ENCODE data around the gene MTOR.

MTOR gene

DNA sequence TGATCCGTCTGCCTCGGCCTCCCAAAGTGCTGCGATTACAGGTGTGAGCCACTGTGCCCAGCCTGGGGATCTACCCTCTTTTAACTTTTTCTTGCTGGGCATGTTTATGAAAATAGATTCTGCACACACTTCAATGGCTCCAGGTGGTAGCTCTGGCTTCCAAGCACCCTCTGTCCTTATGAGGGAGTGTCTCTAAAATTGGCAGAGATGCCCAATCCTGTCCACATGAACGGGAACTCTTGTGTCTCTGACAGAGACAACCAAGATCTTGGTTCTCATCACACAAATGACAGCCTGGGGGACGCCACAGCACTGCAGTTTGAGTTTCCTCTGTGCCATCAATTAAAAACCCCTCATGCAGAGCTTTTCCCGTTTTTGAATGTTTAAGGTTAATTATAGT, 116.6 kb downstream of the MTOR start:
- Histone ChIP-seq H3K27me3 (ENCODE audit: insufficient read depth, low read length, poor library complexity, severe bottlenecking) (no peaks in the 10 kb centered on the region), H2AFZ (ENCODE audit: low read length) (no peak overlapping the region), H3K4me1 (ENCODE audit: insufficient read depth, low read length, poor library complexity, severe bottlenecking) (no peaks in the 10 kb centered on the region), H3K4me3 (ENCODE audit: low read length, poor library complexity, severe bottlenecking) (no peak overlapping the region), H3K9ac (ENCODE audit: low read depth, low read length, poor library complexity, severe bottlenecking) (no peak overlapping the region), H4K20me1 (ENCODE audit: insufficient read depth, low read length, poor library complexity, severe bottlenecking) (no peaks in the 10 kb centered on the region), H3K9me3 (ENCODE audit: insufficient read depth, low read depth, low read length) (no peaks in the 10 kb centered on the region), H3K36me3 (ENCODE audit: insufficient read depth, low read length) (peaks cover 77% of the 10 kb centered on the region; the same call in 1 of the 2 replicates), H3K79me2 (ENCODE audit: insufficient read depth, low read length) (no peaks in the 10 kb centered on the region), H3K9me2 (replicated peaks; ENCODE audit: low read depth, low read length) (no peaks in the 10 kb centered on the region), H3F3A (ENCODE audit: low read depth) (no peaks in the 10 kb centered on the region), H3K4me2 (ENCODE audit: low read depth, low read length, poor library complexity, severe bottlenecking) (no peak overlapping the region)
- TF ChIP-seq, protein P1, sequence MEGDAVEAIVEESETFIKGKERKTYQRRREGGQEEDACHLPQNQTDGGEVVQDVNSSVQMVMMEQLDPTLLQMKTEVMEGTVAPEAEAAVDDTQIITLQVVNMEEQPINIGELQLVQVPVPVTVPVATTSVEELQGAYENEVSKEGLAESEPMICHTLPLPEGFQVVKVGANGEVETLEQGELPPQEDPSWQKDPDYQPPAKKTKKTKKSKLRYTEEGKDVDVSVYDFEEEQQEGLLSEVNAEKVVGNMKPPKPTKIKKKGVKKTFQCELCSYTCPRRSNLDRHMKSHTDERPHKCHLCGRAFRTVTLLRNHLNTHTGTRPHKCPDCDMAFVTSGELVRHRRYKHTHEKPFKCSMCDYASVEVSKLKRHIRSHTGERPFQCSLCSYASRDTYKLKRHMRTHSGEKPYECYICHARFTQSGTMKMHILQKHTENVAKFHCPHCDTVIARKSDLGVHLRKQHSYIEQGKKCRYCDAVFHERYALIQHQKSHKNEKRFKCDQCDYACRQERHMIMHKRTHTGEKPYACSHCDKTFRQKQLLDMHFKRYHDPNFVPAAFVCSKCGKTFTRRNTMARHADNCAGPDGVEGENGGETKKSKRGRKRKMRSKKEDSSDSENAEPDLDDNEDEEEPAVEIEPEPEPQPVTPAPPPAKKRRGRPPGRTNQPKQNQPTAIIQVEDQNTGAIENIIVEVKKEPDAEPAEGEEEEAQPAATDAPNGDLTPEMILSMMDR (conservative IDR thresholded peaks at IDR 0.05; ENCODE audit: low read length): no peak
- TF ChIP-seq EZH2phosphoT487 (IDR thresholded peaks at IDR 0.05; ENCODE audit: borderline replicate concordance): no peak

DNA sequence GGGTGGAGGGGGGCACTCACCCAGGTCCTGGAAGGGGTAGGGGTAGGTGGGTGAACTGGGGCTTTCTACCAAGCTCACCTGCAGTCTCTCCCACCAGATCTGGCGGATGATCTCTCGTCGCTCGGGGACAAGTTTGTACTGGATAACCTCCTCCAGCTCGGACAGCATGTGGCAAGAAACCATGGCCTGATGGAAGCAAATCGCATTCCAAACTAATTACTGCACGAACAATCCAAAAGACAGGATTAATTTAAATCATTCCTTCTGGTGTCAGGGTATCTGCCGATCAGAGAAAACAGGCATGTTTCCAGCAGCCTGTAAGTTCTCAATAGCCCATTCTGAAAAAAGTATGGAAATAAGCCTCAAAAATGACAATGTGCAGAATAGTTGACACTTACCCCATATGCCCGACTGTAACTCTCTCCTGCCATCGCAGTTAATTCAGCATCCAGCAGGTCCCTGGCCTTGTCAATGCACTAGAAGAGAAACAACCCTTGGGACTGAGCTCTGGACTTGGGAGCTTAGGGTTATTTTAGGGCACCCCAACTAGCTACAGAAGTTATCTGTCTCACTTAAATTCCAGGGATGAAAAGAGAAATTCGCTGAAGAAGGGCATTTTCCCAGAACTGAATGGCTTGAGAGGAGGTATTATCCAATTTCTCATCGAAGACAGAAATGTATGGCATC, 117.6 kb downstream of the MTOR start:
- peaks cover 74% of the 10 kb centered on the region; the same call in 1 of the 2 replicates for H3K36me3 ChIP-seq (ENCODE audit: insufficient read depth, low read length)

DNA sequence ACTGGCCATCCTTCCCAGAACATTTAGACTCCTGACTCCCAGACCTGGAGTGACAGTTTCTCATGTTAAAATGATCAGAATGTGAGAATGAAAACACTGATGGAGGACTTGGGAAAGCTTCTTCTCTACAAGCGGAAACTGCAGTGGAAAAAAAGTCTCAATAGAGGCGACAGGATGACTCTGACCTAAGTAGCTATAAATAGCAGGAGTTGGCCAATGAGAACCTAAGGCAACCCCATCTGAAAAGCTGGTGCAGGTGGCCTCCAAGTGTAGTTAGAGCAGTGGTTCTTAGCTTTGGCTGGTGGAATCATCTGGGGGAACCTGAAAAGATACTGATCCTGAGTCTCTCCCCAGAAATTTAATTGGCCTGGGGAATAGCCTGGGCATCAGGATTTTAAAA, 118.4 kb downstream of the MTOR start:
- Histone ChIP-seq H3K27me3 (ENCODE audit: insufficient read depth, low read length, poor library complexity, severe bottlenecking) (no peaks in the 10 kb centered on the region), H3K9me3 (ENCODE audit: insufficient read depth, low read depth, low read length) (no peaks in the 10 kb centered on the region), H3K79me2 (ENCODE audit: insufficient read depth, low read length) (no peaks in the 10 kb centered on the region), H3K9ac (ENCODE audit: low read depth, low read length, poor library complexity, severe bottlenecking) (no peak overlapping the region), H3K4me3 (ENCODE audit: low read length, poor library complexity, severe bottlenecking) (no peak overlapping the region), H3K4me1 (ENCODE audit: insufficient read depth, low read length, poor library complexity, severe bottlenecking) (no peaks in the 10 kb centered on the region), H3K4me2 (ENCODE audit: low read depth, low read length, poor library complexity, severe bottlenecking) (no peak overlapping the region), H3F3A (ENCODE audit: low read depth) (no peaks in the 10 kb centered on the region), H4K20me1 (ENCODE audit: insufficient read depth, low read length, poor library complexity, severe bottlenecking) (no peaks in the 10 kb centered on the region), H2AFZ (ENCODE audit: low read length) (no peak overlapping the region), H3K36me3 (ENCODE audit: insufficient read depth, low read length) (peaks cover 73% of the 10 kb centered on the region; the same call in 1 of the 2 replicates), H3K9me2 (replicated peaks; ENCODE audit: low read depth, low read length) (no peaks in the 10 kb centered on the region)
- TF ChIP-seq, protein P1 (conservative IDR thresholded peaks at IDR 0.05; ENCODE audit: low read length): no peak
- no peak for TF ChIP-seq EZH2phosphoT487 (IDR thresholded peaks at IDR 0.05; ENCODE audit: borderline replicate concordance)

More for the DNA sequence above, 117.6 kb downstream of the MTOR start:
- no peaks in the 10 kb centered on the region for H3K27me3 ChIP-seq (ENCODE audit: insufficient read depth, low read length, poor library complexity, severe bottlenecking)
- H3K4me3 ChIP-seq (ENCODE audit: low read length, poor library complexity, severe bottlenecking): no peak overlapping the region
- H3K4me1 ChIP-seq (ENCODE audit: insufficient read depth, low read length, poor library complexity, severe bottlenecking): no peaks in the 10 kb centered on the region
- no peak overlapping the region for H3K9ac ChIP-seq (ENCODE audit: low read depth, low read length, poor library complexity, severe bottlenecking)
- H3K9me3 ChIP-seq (ENCODE audit: insufficient read depth, low read depth, low read length): no peaks in the 10 kb centered on the region
- H3K9me2 ChIP-seq (replicated peaks; ENCODE audit: low read depth, low read length): no peaks in the 10 kb centered on the region
- no peak overlapping the region for H3K4me2 ChIP-seq (ENCODE audit: low read depth, low read length, poor library complexity, severe bottlenecking)
- TF ChIP-seq, protein P1 (conservative IDR thresholded peaks at IDR 0.05; ENCODE audit: low read length): no peak
- no peak for TF ChIP-seq EZH2phosphoT487 (IDR thresholded peaks at IDR 0.05; ENCODE audit: borderline replicate concordance)
- no peaks in the 10 kb centered on the region for H3F3A ChIP-seq (ENCODE audit: low read depth)
- H4K20me1 ChIP-seq (ENCODE audit: insufficient read depth, low read length, poor library complexity, severe bottlenecking): no peaks in the 10 kb centered on the region
- H3K79me2 ChIP-seq (ENCODE audit: insufficient read depth, low read length): no peaks in the 10 kb centered on the region
- no peak overlapping the region for H2AFZ ChIP-seq (ENCODE audit: low read length)
